NCI-H1105 (cell line): Measurements from ENCODE around the gene NEU1.
"Not testable (repeated sequence)": the region's sequence is repeated elsewhere in the genome, so short reads cannot be mapped to it uniquely, and the experiment has no call there.

Source experiments
- DNase-seq: peaks from one replicate; lab custom pipeline; 2025; lab: John Stamatoyannopoulos, UW

Gene NEU1

GRCh38 chr6:31817929-31818511, 44.6 kb downstream of the NEU1 start:
- DNase-seq, result not testable (repeated sequence)

GRCh38 chr6:31817133-31817928, 45.3 kb downstream of the NEU1 start:
- not testable (repeated sequence) for DNase-seq

GRCh38 chr6:31815025-31815838, 47.4 kb downstream of the NEU1 start, which contains the start of the genes HSPA1A and HSPA1L:
HSPA1A (plus strand) TSS chr6:31815543; CDS start chr6:31815757, 214 bp downstream.
HSPA1L (minus strand) TSS chr6:31815283; CDS start chr6:31811972, 3,311 bp downstream.
- DNase-seq, result peak; percentile 96

GRCh38 chr6:31814677-31815024, 48.0 kb downstream of the NEU1 start:
- peak; percentile 95 for DNase-seq

GRCh38 chr6:31813465-31813849, 49.2 kb downstream of the NEU1 start:
- no peak for DNase-seq

- DNase-seq, result no peak
Measured at GRCh38 chr6:31811645-31812044, 51.0 kb downstream of the NEU1 start.

GRCh38 chr6:31808599-31808998, 54.0 kb downstream of the NEU1 start:
- DNase-seq, result not testable (repeated sequence)
